HepG2 (cell line): ENCODE results near the gene PRKCZ. TPM values are rescaled to one million over a fixed set of nuclear protein-coding genes. Genes with fewer than 3 reads are reported as not detected.

Source experiments
- ATAC-seq: fragments of 200-7000 bp; cut with Tn5 transposase; 3 replicates; pipeline ENCODE4 v1.9.1; 2020; ENCODE audit warnings: mild to moderate bottlenecking, moderate library complexity
- BruUV-seq: library from RNA; stranded (reverse); fragments of 400-500 nt; replicated peaks from 2 replicates; lab custom pipeline; 2021; lab: Mats Ljungman, UMichigan
- CTCF ChIA-PET: fragments of 300-600 bp; formaldehyde crosslinking; extraction: SDS; loops from one replicate; lab custom pipeline; 2021; ENCODE audit warnings: low total read pairs, inconsistent platforms, low intra/inter-chr PET ratio; lab: Yijun Ruan, JAX
- POLR2A ChIA-PET: fragments of 350-600 bp; sonication (Branson Sonifier 250); formaldehyde crosslinking; loops from one replicate; lab custom pipeline; 2020; ENCODE audit warnings: antibody characterized with exemption, inconsistent platforms; lab: Yijun Ruan, JAX
- DNase-seq: peaks from one replicate; pipeline ENCODE4 v3.0.0-alpha.2; 2015; ENCODE audit warnings: low spot score
- FAIRE-seq: peaks from 3 replicates; lab custom pipeline; 2011; peaks lifted over from hg19 to GRCh38; lab: Jason Lieb, UNC
- H2AFZ ChIP-seq: one replicate; pipeline ENCODE4 v1.6.1; 2011; ENCODE audit warnings: low read length, inconsistent platforms
- H3K27ac ChIP-seq: fragments of 300-600 bp; 3 replicates; pipeline ENCODE4 v1.8.0; 2011; ENCODE audit warnings: mixed run types, mild to moderate bottlenecking, mixed read lengths, low read length, inconsistent platforms; ENCODE audit not compliant: insufficient read depth; ENCODE audit errors: extremely low read length
- H3K27me3 ChIP-seq, 2 experiments: fragments of 200-600 bp in 1 of 2; 2 replicates in 1 of 2; 3 replicates in 1 of 2; pipeline versions ENCODE4 v1.6.0 to v1.8.0; 2011; ENCODE audit warnings: low read length in 2 of 2, mild to moderate bottlenecking in 2 of 2, moderate library complexity in 2 of 2, inconsistent platforms in 1 of 2; ENCODE audit not compliant: insufficient read depth in 2 of 2, control insufficient read depth in 1 of 2
- H3K36me3 ChIP-seq, 2 experiments: fragments of 200-600 bp in 1 of 2; replicated peaks in 1 of 2; 2 replicates in 1 of 2; 3 replicates in 1 of 2; pipeline versions ENCODE4 v1.5.1 to v1.8.0; 2011; ENCODE audit warnings: low read length in 2 of 2, inconsistent platforms in 1 of 2; ENCODE audit not compliant: insufficient read depth in 2 of 2, control insufficient read depth in 1 of 2
- H3K4me1 ChIP-seq: 2 replicates; pipeline ENCODE4 v1.5.1; 2012; ENCODE audit warnings: low read length, inconsistent platforms; ENCODE audit not compliant: insufficient read depth
- H3K4me2 ChIP-seq: 2 replicates; pipeline ENCODE4 v1.6.0; 2011; ENCODE audit warnings: low read depth, low read length, inconsistent platforms
- H3K4me3 ChIP-seq, 3 experiments: fragments of 200-600 bp in 1 of 3; sonication (generic), shearing (Covaris generic) in 1 of 3; replicated peaks in 1 of 3; 2 replicates each; pipeline ENCODE4 v1.5.1; 2011 to 2016; ENCODE audit warnings: low read length in 3 of 3, inconsistent platforms in 2 of 3, low read depth in 2 of 3, mild to moderate bottlenecking in 2 of 3, control low read depth in 1 of 3, mixed read lengths in 1 of 3; ENCODE audit not compliant: insufficient read depth in 1 of 3
- H3K79me2 ChIP-seq: one replicate; pipeline ENCODE4 v1.6.1; 2011; ENCODE audit warnings: low read length, inconsistent platforms; ENCODE audit not compliant: insufficient read depth
- H3K9ac ChIP-seq: 2 replicates; pipeline ENCODE4 v1.6.0; 2011; ENCODE audit warnings: mild to moderate bottlenecking, low read depth, low read length, inconsistent platforms; ENCODE audit not compliant: insufficient read depth
- H3K9me3 ChIP-seq: 2 replicates; pipeline ENCODE4 v1.5.1; 2012; ENCODE audit warnings: mild to moderate bottlenecking, low read length
- H4K20me1 ChIP-seq: 2 replicates; pipeline ENCODE4 v1.6.0; 2011; ENCODE audit warnings: inconsistent platforms, mild to moderate bottlenecking, low read length, moderate library complexity; ENCODE audit not compliant: insufficient read depth
- AGO1 ChIP-seq: fragments of 200-400 bp; formaldehyde crosslinking; IDR thresholded peaks from 2 replicates; pipeline ENCODE4 v1.6.1; 2017; ENCODE audit warnings: mild to moderate bottlenecking, low read depth, low read length, moderate library complexity; ENCODE audit not compliant: poor library complexity, severe bottlenecking
- ARNT ChIP-seq: fragments of 450-650 bp; IDR thresholded peaks from 2 replicates; pipeline ENCODE4 v1.6.1; 2017
- ATRX ChIP-seq: sonication (generic); formaldehyde crosslinking; IDR thresholded peaks from 2 replicates; pipeline ENCODE4 v1.4.0; 2020; ENCODE audit warnings: missing genetic modification reagents, borderline replicate concordance
- CC2D1A ChIP-seq: sonication (generic); formaldehyde crosslinking; IDR thresholded peaks from 2 replicates; pipeline ENCODE4 v1.8.1; 2023; ENCODE audit warnings: mild to moderate bottlenecking, missing genetic modification reagents
- E2F5 ChIP-seq: sonication (generic); formaldehyde crosslinking; conservative IDR thresholded peaks from 2 replicates; pipeline ENCODE4 v1.4.0; 2020; ENCODE audit warnings: missing genetic modification reagents
- MAX ChIP-seq: IDR thresholded peaks from 2 replicates; pipeline ENCODE4 v1.6.1; 2012; ENCODE audit warnings: inconsistent platforms
- SPEN ChIP-seq: sonication (generic); formaldehyde crosslinking; IDR thresholded peaks from 2 replicates; pipeline ENCODE4 v1.5.1; 2020; ENCODE audit warnings: low read depth, mild to moderate bottlenecking, missing genetic modification reagents
- SRSF9 ChIP-seq: fragments of 200-400 bp; formaldehyde crosslinking; IDR thresholded peaks from 2 replicates; pipeline ENCODE4 v1.6.1; 2018; ENCODE audit warnings: borderline replicate concordance, mild to moderate bottlenecking, low read depth, low read length; ENCODE audit not compliant: insufficient read depth, poor library complexity, severe bottlenecking
- WIZ ChIP-seq: sonication (generic); formaldehyde crosslinking; IDR thresholded peaks from 2 replicates; pipeline ENCODE4 v1.5.1; 2020; ENCODE audit warnings: mild to moderate bottlenecking, missing genetic modification reagents
- ZNF792 ChIP-seq: IDR thresholded peaks from 2 replicates; pipeline ENCODE4 v1.6.1; 2016
- WGBS: methylation state at CpG from one replicate; pipeline ENCODE4 v1.1.6; 2017; ENCODE audit warnings: low lambda C conversion rate; 5-methylcytosine and 5-hydroxymethylcytosine counted together
- in situ Hi-C: cut with HindIII; loops from 2 replicates; pipeline ENCODE4 v1.10.0; 2017; ENCODE audit warnings: low pct_unique_long_range_greater_than_20kb; ENCODE audit not compliant: extremely low pct_ligation_motif_present
- intact Hi-C: fragments of 100-400 bp; cut with micrococcal nuclease; formaldehyde crosslinking; loops from one replicate; pipeline ENCODE4 v1.10.0; 2022; ENCODE audit not compliant: unreplicated experiment
- polyA plus RNA-seq, 8 experiments: library from polyadenylated mRNA; depleted of rRNA in 3 of 8; stranded (reverse) in 7 of 8; unstranded in 1 of 8; fragments of >200 nt; fragmentation: Illumina TruSeq in 4 of 8; extraction: Trizol in 4 of 8; gene quantifications; 2 replicates each; pipeline versions ENCODE4 v1.2.1 to v1.2.3, GENCODE V29; 2011 to 2016; ENCODE audit warnings: low read depth in 4 of 8, missing spikeins in 1 of 8, mixed read lengths in 1 of 8; ENCODE audit not compliant: insufficient read depth in 1 of 8
- total RNA-seq, 5 experiments: library from RNA; depleted of rRNA; stranded (reverse); fragments of >200 nt; fragmentation: Illumina TruSeq; extraction: Trizol; gene quantifications; 2 replicates each; pipeline ENCODE4 v1.2.3, GENCODE V29; 2016; ENCODE audit warnings: low read depth in 1 of 5

Gene PRKCZ
- total and polyA plus RNA-seq, 2 of the 13 experiments (the other 11 are each of a cell fraction or from before 2014, with no cell fraction given): 34.7 to 85.2 TPM

- TF ChIP-seq ZNF792 (CRISPR knock-in tag): no peak
- TF ChIP-seq ATRX: no peak
- TF ChIP-seq E2F5 (CRISPR knock-in tag): no peak
- TF ChIP-seq MAX: no peak
- no peak for TF ChIP-seq CC2D1A (CRISPR knock-in tag)
- TF ChIP-seq, all 625 proteins: peak for 0
- Histone ChIP-seq H3K9ac (no peak overlapping the region), H3K9me3 (no peaks in the 10 kb centered on the region), H3K4me3 (no peak overlapping the region), H3K4me2 (no peak overlapping the region), H4K20me1 (no peaks in the 10 kb centered on the region), H3K4me1 (no peaks in the 10 kb centered on the region; the same call in 1 of the 2 replicates), H2AFZ (no peak overlapping the region), H3K27ac (no peak overlapping the region), H3K79me2 (no peaks in the 10 kb centered on the region), H3K27me3 (peaks cover 24 to 82% of the 10 kb centered on the region in 2 experiments), H3K36me3 (no peaks in the 10 kb centered on the region)
- ATAC-seq (no peak), FAIRE-seq (no peak), DNase-seq (no peak)
- BruUV-seq: no TSS peak
- ChIA-PET CTCF (no interaction called here), POLR2A (no interaction called here)
- in situ Hi-C loops: no loop called here
- WGBS: 79% methylated on average over 8 of the region's 15 CpGs
- intact Hi-C loops: no loop called here
These were observed 36.0 kb upstream of the PRKCZ start for GRCh38 chr1:2014181-2014580.

GRCh38 chr1:2014741-2015735 is 35.2 kb upstream of the PRKCZ start:
- WGBS: 16% methylated on average over 24 of the region's 34 CpGs
- no peaks in the 10 kb centered on the region for H3K9me3 ChIP-seq
- H4K20me1 ChIP-seq: no peaks in the 10 kb centered on the region
- DNase-seq (no peak), FAIRE-seq (no peak), ATAC-seq (peak; percentile 25; the same call in 1 of the 3 replicates)
- H3K27me3 ChIP-seq: peaks cover 18 to 80% of the 10 kb centered on the region in 2 experiments
- H2AFZ ChIP-seq: no peak overlapping the region
- H3K36me3 ChIP-seq: no peaks in the 10 kb centered on the region
- H3K79me2 ChIP-seq: no peaks in the 10 kb centered on the region
- in situ Hi-C loops (no loop called here), intact Hi-C loops (no loop called here)
- BruUV-seq: no TSS peak
- ChIA-PET CTCF (no interaction called here), POLR2A (no interaction called here)
- H3K27ac ChIP-seq: no peak overlapping the region
- no peak overlapping the region for H3K4me3 ChIP-seq
- H3K9ac ChIP-seq: no peak overlapping the region
- no peak overlapping the region for H3K4me2 ChIP-seq
- no peaks in the 10 kb centered on the region; the same call in 1 of the 2 replicates for H3K4me1 ChIP-seq
- no peak for TF ChIP-seq AGO1
- TF ChIP-seq ARNT: no peak
- TF ChIP-seq WIZ (CRISPR knock-in tag): no peak
- no peak for TF ChIP-seq SRSF9
- TF ChIP-seq SPEN (CRISPR knock-in tag): no peak
